Fibroblast of lung (primary cell): ENCODE measurements around the gene NR3C2.
"Not testable (repeated sequence)": the region's sequence is repeated elsewhere in the genome, so short reads cannot be mapped to it uniquely, and the experiment has no call there.

Experiments
- CTCF ChIP-seq, 2 donors: IDR thresholded peaks in 1 of 2; conservative IDR thresholded peaks in 1 of 2; 1 replicate in 1 of 2; 2 replicates in 1 of 2; pipeline ENCODE4 v1.5.1; 2011 to 2012; ENCODE audit warnings: low read length in 2 of 2, control low read depth in 1 of 2, inconsistent platforms in 1 of 2, low read depth in 1 of 2, mild to moderate bottlenecking in 1 of 2
- EZH2 ChIP-seq: IDR thresholded peaks from 2 replicates; pipeline ENCODE4 v1.5.1; 2012; ENCODE audit warnings: low read length, control low read depth, mild to moderate bottlenecking; ENCODE audit errors: missing control alignments

- TF ChIP-seq CTCF (conservative IDR thresholded peaks at IDR 0.05 in 1 of 2, IDR thresholded peaks at IDR 0.05 in 1 of 2; ENCODE audit: low read depth in 1 of 2, low read length in 2 of 2); EZH2: not testable (repeated sequence)
Measured at GRCh38 chr4:148083073-148083472, 359.1 kb downstream of the NR3C2 start.
